Neural progenitor cell (in vitro differentiated cells): ENCODE measurements around the gene CNNM2. TPM values are rescaled to one million over a fixed set of nuclear protein-coding genes. Genes with fewer than 3 reads are reported as not detected.
"Not testable (repeated sequence)": the region's sequence is repeated elsewhere in the genome, so short reads cannot be mapped to it uniquely, and the experiment has no call there.

Source experiments
- DNase-seq: peaks from one replicate; pipeline ENCODE4 v3.0.0-alpha.2; 2016; ENCODE audit warnings: low spot score
- H2AFZ ChIP-seq: fragments of 200-600 bp; sonication (generic); replicated peaks from 2 replicates; pipeline ENCODE4 v1.6.1; 2016; ENCODE audit warnings: antibody characterized with exemption
- H3F3A ChIP-seq: fragments of 200-600 bp; sonication (generic); 2 replicates; pipeline ENCODE4 v1.6.1; 2016; ENCODE audit warnings: antibody characterized with exemption, low read depth
- H3K27ac ChIP-seq: fragments of 200-600 bp; sonication (generic); 2 replicates; pipeline ENCODE4 v1.5.1; 2016; ENCODE audit warnings: mild to moderate bottlenecking
- H3K27me3 ChIP-seq: fragments of 200-600 bp; sonication (generic); 2 replicates; pipeline ENCODE4 v1.6.1; 2016; ENCODE audit warnings: mild to moderate bottlenecking, moderate library complexity
- H3K36me3 ChIP-seq: fragments of 200-600 bp; sonication (generic); 2 replicates; pipeline ENCODE4 v1.5.1; 2016
- H3K4me1 ChIP-seq: fragments of 200-600 bp; sonication (generic); 2 replicates; pipeline ENCODE4 v1.6.1; 2016; ENCODE audit warnings: mixed run types
- H3K4me2 ChIP-seq: fragments of 200-600 bp; sonication (generic); 2 replicates; pipeline ENCODE4 v1.6.1; 2016
- H3K4me3 ChIP-seq: fragments of 200-600 bp; sonication (generic); 2 replicates; pipeline ENCODE4 v1.5.1; 2016
- H3K79me2 ChIP-seq: fragments of 200-600 bp; sonication (generic); 2 replicates; pipeline ENCODE4 v1.6.1; 2016; ENCODE audit warnings: low read depth
- H3K9ac ChIP-seq: fragments of 200-600 bp; sonication (generic); 2 replicates; pipeline ENCODE4 v1.6.1; 2016
- H3K9me3 ChIP-seq: fragments of 200-600 bp; sonication (generic); 2 replicates; pipeline ENCODE4 v1.5.1; 2016; ENCODE audit warnings: low read depth
- H4K20me1 ChIP-seq: fragments of 200-600 bp; sonication (generic); 2 replicates; pipeline ENCODE4 v1.6.1; 2016; ENCODE audit warnings: low read depth
- H3K27ac Mint-ChIP-seq: 3 replicates; pipeline ENCODE4 v1.8.0; 2021; ENCODE audit warnings: mixed read lengths
- H3K27me3 Mint-ChIP-seq: 2 replicates; pipeline ENCODE4 v1.8.0; 2022; ENCODE audit warnings: low read depth, mild to moderate bottlenecking, inconsistent platforms, moderate library complexity, mixed read lengths; ENCODE audit not compliant: insufficient read depth
- H3K36me3 Mint-ChIP-seq: 3 replicates; pipeline ENCODE4 v1.8.0; 2021; ENCODE audit warnings: mixed read lengths
- H3K4me1 Mint-ChIP-seq: 3 replicates; pipeline ENCODE4 v1.8.0; 2021; ENCODE audit warnings: mixed read lengths
- H3K4me3 Mint-ChIP-seq: 3 replicates; pipeline ENCODE4 v1.8.0; 2021; ENCODE audit warnings: mild to moderate bottlenecking, moderate library complexity, mixed read lengths
- H3K9me3 Mint-ChIP-seq: 3 replicates; pipeline ENCODE4 v1.8.0; 2020; ENCODE audit warnings: mixed read lengths
- EZH2 ChIP-seq: fragments of 200-600 bp; sonication (generic); IDR thresholded peaks from 2 replicates; pipeline ENCODE4 v1.6.1; 2017; ENCODE audit warnings: antibody characterized with exemption, mild to moderate bottlenecking, moderate library complexity
- EZH2phosphoT487 ChIP-seq: fragments of 200-600 bp; sonication (generic); IDR thresholded peaks from 2 replicates; pipeline ENCODE4 v1.6.1; 2017; ENCODE audit warnings: antibody characterized with exemption
- total RNA-seq: library from RNA; depleted of rRNA; stranded (reverse); fragments of >200 nt; gene quantifications from 2 replicates; pipeline ENCODE4 v1.2.3, GENCODE V29; 2015; ENCODE audit warnings: low replicate concordance
- TF ChIP-seq, protein P1 (sequence below): fragments of 200-600 bp; sonication (generic); IDR thresholded peaks from 2 replicates; pipeline ENCODE4 v1.5.1; 2017; ENCODE audit warnings: antibody characterized with exemption, mild to moderate bottlenecking

CNNM2 gene
- total RNA-seq, 1 donor from 2014 or later, result 11.4 TPM

DNA sequence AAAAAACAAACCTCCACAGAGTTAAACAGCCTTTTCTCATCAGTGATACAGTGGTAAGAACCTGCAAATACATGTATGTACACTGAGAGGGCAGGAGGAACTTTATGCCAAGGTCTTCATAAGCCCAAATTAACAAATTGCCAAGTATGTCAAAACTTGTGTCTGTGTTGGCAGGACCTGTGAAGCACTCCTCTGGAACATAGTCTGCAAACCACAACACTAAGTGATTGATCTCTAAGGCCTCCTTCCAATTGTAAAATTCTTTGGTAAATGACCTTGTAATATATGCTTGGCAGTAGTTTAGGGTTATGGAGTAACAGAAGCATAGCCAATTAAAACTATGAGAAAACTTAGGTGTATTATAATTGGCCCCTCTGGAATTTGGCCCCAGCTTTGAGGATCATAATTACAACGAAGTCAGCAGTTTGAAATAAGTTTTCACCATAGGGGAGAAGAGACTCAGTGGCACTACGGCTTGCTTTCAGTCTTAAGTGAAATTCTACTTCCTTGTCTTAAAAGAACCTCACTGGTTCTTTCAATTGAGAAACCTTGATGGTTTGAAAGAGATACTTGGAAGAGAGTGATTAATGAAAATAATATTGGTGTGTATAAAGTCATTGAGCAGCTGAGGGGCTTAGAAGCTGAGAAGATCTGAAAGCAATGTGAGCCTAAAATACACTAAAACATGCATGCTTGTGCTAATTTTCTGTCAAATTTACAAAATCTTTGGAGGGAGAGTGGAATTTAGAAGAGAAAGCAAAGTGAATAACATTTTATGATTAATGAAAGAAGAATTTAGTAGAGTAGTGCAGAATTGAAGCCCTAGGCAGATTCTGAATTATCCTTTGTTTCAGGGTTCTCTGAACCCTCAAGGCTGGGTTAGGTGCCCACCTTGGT, 57.6 kb downstream of the CNNM2 start:
- H3K4me2 ChIP-seq, result no peak overlapping the region
- no peaks in the 10 kb centered on the region for H3F3A ChIP-seq
- no peak for TF ChIP-seq EZH2
- TF ChIP-seq, protein P1, sequence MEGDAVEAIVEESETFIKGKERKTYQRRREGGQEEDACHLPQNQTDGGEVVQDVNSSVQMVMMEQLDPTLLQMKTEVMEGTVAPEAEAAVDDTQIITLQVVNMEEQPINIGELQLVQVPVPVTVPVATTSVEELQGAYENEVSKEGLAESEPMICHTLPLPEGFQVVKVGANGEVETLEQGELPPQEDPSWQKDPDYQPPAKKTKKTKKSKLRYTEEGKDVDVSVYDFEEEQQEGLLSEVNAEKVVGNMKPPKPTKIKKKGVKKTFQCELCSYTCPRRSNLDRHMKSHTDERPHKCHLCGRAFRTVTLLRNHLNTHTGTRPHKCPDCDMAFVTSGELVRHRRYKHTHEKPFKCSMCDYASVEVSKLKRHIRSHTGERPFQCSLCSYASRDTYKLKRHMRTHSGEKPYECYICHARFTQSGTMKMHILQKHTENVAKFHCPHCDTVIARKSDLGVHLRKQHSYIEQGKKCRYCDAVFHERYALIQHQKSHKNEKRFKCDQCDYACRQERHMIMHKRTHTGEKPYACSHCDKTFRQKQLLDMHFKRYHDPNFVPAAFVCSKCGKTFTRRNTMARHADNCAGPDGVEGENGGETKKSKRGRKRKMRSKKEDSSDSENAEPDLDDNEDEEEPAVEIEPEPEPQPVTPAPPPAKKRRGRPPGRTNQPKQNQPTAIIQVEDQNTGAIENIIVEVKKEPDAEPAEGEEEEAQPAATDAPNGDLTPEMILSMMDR, result no peak
- no peak for TF ChIP-seq EZH2phosphoT487
- H3K4me3 ChIP-seq, result no peak overlapping the region
- no peaks in the 10 kb centered on the region for H3K9me3 ChIP-seq
- H3K4me1 Mint-ChIP-seq, result no peaks in the 10 kb centered on the region
- H3K27me3 Mint-ChIP-seq, result no peaks in the 10 kb centered on the region
- no peaks in the 10 kb centered on the region for H3K27me3 ChIP-seq
- no peaks in the 10 kb centered on the region for H3K9me3 Mint-ChIP-seq
- no peak overlapping the region for H3K27ac Mint-ChIP-seq
- no peaks in the 10 kb centered on the region for H3K79me2 ChIP-seq
- DNase-seq, result no peak
- H3K9ac ChIP-seq, result no peak overlapping the region
- no peaks in the 10 kb centered on the region for H3K4me1 ChIP-seq
- no peak overlapping the region for H3K4me3 Mint-ChIP-seq
- H2AFZ ChIP-seq, result no peak overlapping the region
- H4K20me1 ChIP-seq, result peaks cover 4% of the 10 kb centered on the region
- no peaks in the 10 kb centered on the region for H3K36me3 ChIP-seq
- no peak overlapping the region for H3K27ac ChIP-seq
- no peaks in the 10 kb centered on the region for H3K36me3 Mint-ChIP-seq

DNA sequence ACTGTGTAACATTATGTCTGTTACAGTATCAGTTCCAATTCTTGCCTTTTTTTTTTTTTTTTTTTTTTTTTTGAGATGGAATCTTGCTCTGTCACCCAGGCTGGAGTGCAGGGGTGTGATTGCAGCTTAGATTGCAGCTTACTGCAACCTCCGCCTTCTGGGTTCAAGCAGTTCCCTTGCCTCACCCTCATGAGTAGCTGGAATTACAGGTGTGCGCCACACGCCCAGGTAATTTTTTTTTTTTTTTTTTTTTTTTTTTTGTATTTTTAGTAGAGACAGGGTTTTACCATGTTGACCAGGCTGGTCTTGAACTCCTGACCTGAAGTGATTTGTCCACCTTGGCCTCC, 58.3 kb downstream of the CNNM2 start:
- H3K36me3 Mint-ChIP-seq, H3K27ac Mint-ChIP-seq, H4K20me1 ChIP-seq, H3K4me1 ChIP-seq, H3K36me3 ChIP-seq, H3K4me3 ChIP-seq, H3K27me3 ChIP-seq, H3K9ac ChIP-seq, H3K4me1 Mint-ChIP-seq, H3K27ac ChIP-seq, H3K4me3 Mint-ChIP-seq, DNase-seq, H3K9me3 ChIP-seq, H2AFZ ChIP-seq, H3K27me3 Mint-ChIP-seq, H3F3A ChIP-seq, H3K9me3 Mint-ChIP-seq, H3K4me2 ChIP-seq, H3K79me2 ChIP-seq: not testable (repeated sequence)

DNA sequence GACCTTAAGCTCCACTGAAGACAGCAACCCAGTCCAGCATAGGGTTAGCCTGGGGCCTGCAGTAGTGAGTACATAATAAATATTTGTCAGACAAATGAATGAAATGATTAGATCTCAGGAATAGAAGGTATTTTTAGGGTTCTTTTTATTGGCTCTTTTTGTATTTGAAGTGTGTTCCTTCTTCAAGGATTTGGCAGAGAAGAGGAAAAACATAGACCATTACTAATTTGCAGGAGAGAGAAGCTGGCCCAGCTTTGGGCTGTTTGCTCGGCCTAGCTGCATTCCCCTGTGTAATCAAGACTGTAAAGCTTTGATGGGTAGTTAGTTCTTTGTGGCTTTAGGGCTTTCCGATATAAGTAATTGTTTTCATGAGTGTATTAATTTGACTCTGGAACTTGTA, 64.2 kb downstream of the CNNM2 start:
- no peaks in the 10 kb centered on the region for H3F3A ChIP-seq
- H3K9ac ChIP-seq, result no peak overlapping the region
- Mint-ChIP-seq H3K4me1 (no peaks in the 10 kb centered on the region), H3K9me3 (no peaks in the 10 kb centered on the region), H3K4me3 (no peak overlapping the region), H3K27ac (no peak overlapping the region), H3K36me3 (peaks cover 2% of the 10 kb centered on the region), H3K27me3 (peaks cover 2% of the 10 kb centered on the region)
- H3K36me3 ChIP-seq, result no peaks in the 10 kb centered on the region
- no peak overlapping the region for H3K4me3 ChIP-seq
- no peaks in the 10 kb centered on the region for H3K9me3 ChIP-seq
- H3K4me2 ChIP-seq, result no peak overlapping the region
- TF ChIP-seq EZH2 (no peak), EZH2phosphoT487 (no peak)
- TF ChIP-seq, protein P1, result no peak
- no peaks in the 10 kb centered on the region for H4K20me1 ChIP-seq
- H3K4me1 ChIP-seq, result no peaks in the 10 kb centered on the region
- no peaks in the 10 kb centered on the region for H3K79me2 ChIP-seq
- no peaks in the 10 kb centered on the region for H3K27me3 ChIP-seq
- no peak for DNase-seq
- H2AFZ ChIP-seq, result no peak overlapping the region
- H3K27ac ChIP-seq, result no peak overlapping the region

DNA sequence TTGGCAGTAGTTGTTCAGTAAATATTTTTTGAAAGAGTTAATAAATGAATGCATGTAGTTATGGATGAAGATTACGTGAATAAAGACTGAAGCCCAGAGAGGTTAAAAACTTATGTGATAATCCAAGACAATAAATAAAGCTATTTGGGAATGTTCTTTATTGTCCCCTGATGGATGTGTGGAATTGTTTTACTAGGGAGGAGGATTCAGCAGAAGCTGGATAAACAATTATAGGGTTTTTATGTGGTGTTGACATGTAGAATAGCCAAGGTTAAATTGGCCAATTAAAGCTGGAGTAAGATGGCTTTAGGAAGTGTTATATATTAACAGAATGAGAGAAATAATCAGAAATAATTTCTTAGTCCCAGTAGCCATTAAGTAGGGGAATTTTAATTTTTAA, 66.0 kb downstream of the CNNM2 start:
- Histone ChIP-seq H3K4me2 (no peak overlapping the region), H3K27me3 (no peaks in the 10 kb centered on the region), H4K20me1 (no peaks in the 10 kb centered on the region), H3K79me2 (no peaks in the 10 kb centered on the region), H3F3A (no peaks in the 10 kb centered on the region), H2AFZ (no peak overlapping the region), H3K27ac (no peak overlapping the region), H3K4me1 (no peaks in the 10 kb centered on the region), H3K4me3 (no peak overlapping the region), H3K9me3 (no peaks in the 10 kb centered on the region), H3K36me3 (no peaks in the 10 kb centered on the region), H3K9ac (no peak overlapping the region)
- Mint-ChIP-seq H3K36me3 (peaks cover 2% of the 10 kb centered on the region), H3K4me1 (peaks cover 5% of the 10 kb centered on the region), H3K27me3 (peaks cover 4% of the 10 kb centered on the region), H3K9me3 (no peaks in the 10 kb centered on the region), H3K4me3 (no peak overlapping the region), H3K27ac (no peak overlapping the region)
- no peak for DNase-seq
- TF ChIP-seq, protein P1, result no peak
- TF ChIP-seq EZH2 (no peak), EZH2phosphoT487 (no peak)
